Thyroid gland (tissue), 4 donors: ENCODE data around the gene BCL2.

Experiments
- CTCF ChIP-seq, 6 experiments: fragments of 200-600 bp in 3 of 6; fragments of 450-650 bp in 3 of 6; sonication (generic) in 3 of 6; IDR thresholded peaks; one replicate each; pipeline ENCODE4 v1.5.1; 2016 to 2019; ENCODE audit warnings: antibody characterized with exemption in 6 of 6, mild to moderate bottlenecking in 2 of 6, inconsistent platforms in 1 of 6, moderate library complexity in 1 of 6
- POLR2A ChIP-seq, 2 donors: fragments of 450-650 bp; IDR thresholded peaks; one replicate each; pipeline ENCODE4 v1.6.1; 2017; ENCODE audit warnings: antibody characterized with exemption in 2 of 2, mild to moderate bottlenecking in 2 of 2, moderate library complexity in 1 of 2

GRCh38 chr18:63320975-63321265, 1.4 kb upstream of the BCL2 start:
- no peak for TF ChIP-seq CTCF (IDR thresholded peaks at IDR 0.05)
- TF ChIP-seq POLR2A (IDR thresholded peaks at IDR 0.05): no peak
